Skeletal muscle tissue (tissue), 4 donors: ENCODE data around the gene MZF1. TPM values are rescaled to one million over a fixed set of nuclear protein-coding genes. Genes with fewer than 3 reads are reported as not detected.

Experiments
- H3K27ac ChIP-seq: one replicate; pipeline ENCODE4 v1.7.0; 2013; ENCODE audit warnings: mild to moderate bottlenecking, low read depth, low read length, inconsistent platforms
- H3K27me3 ChIP-seq, 3 donors: one replicate each; pipeline ENCODE4 v1.7.0; 2013; ENCODE audit warnings: low read length in 3 of 3; ENCODE audit not compliant: control insufficient read depth in 3 of 3, insufficient read depth in 3 of 3
- H3K36me3 ChIP-seq, 3 donors: one replicate each; pipeline ENCODE4 v1.7.0; 2013; ENCODE audit warnings: low read length in 3 of 3; ENCODE audit not compliant: control insufficient read depth in 3 of 3, insufficient read depth in 3 of 3
- H3K4me1 ChIP-seq, 3 donors: one replicate each; pipeline ENCODE4 v1.7.0; 2013; ENCODE audit warnings: low read length in 3 of 3, mild to moderate bottlenecking in 3 of 3; ENCODE audit not compliant: control insufficient read depth in 3 of 3, insufficient read depth in 3 of 3
- H3K4me3 ChIP-seq, 3 donors: one replicate each; pipeline ENCODE4 v1.7.0; 2013; ENCODE audit warnings: low read length in 3 of 3
- H3K9ac ChIP-seq, 3 donors: one replicate each; pipeline ENCODE4 v1.7.0; 2013; ENCODE audit warnings: low read length in 3 of 3, mild to moderate bottlenecking in 3 of 3, moderate library complexity in 2 of 3, low read depth in 1 of 3
- H3K9me3 ChIP-seq, 3 donors: one replicate each; pipeline ENCODE4 v1.7.0; 2013; ENCODE audit warnings: low read length in 3 of 3; ENCODE audit not compliant: control insufficient read depth in 3 of 3
- total RNA-seq: library from RNA; depleted of rRNA; stranded (reverse); fragments of >200 nt; gene quantifications from one replicate; pipeline ENCODE4 v1.2.3, GENCODE V29; 2014
- donor health status: Osteomylitis.

MZF1 gene
- total RNA-seq, 1 donor from 2014 or later: 6.8 TPM

- H3K27me3 ChIP-seq: no peaks in the 10 kb centered on the region
- peaks cover 46 to 60% (median 51%) of the 10 kb centered on the region in 3 donors for H3K4me1 ChIP-seq
- H3K27ac ChIP-seq: peak overlapping the region; percentile 97
- H3K9me3 ChIP-seq: no peaks in the 10 kb centered on the region
- peak overlapping the region; percentile 98 to 100 (median 99) for H3K4me3 ChIP-seq
- H3K9ac ChIP-seq: peak overlapping the region; percentile 94 to 99 (median 96)
- H3K36me3 ChIP-seq: peaks cover 35 to 38% (median 36%) of the 10 kb centered on the region in 3 donors
These were observed 17.7 kb downstream of the MZF1 start for GRCh38 chr19:58555369-58555885.

- H3K9me3 ChIP-seq: no peaks in the 10 kb centered on the region
- H3K4me1 ChIP-seq: peaks cover 39 to 53% (median 44%) of the 10 kb centered on the region in 3 donors
- H3K27ac ChIP-seq: peak within 1 kb of the TSS; percentile 97
- H3K36me3 ChIP-seq: peaks cover 42 to 45% (median 42%) of the 10 kb centered on the region in 3 donors
- peak within 1 kb of the TSS; percentile 98 to 100 (median 99) for H3K4me3 ChIP-seq
- no peaks in the 10 kb centered on the region for H3K27me3 ChIP-seq
- H3K9ac ChIP-seq: peak within 1 kb of the TSS; percentile 94 to 99 (median 96)
These were observed 18.4 kb downstream of the MZF1 start, which contains the start of gene CHMP2A for GRCh38 chr19:58554494-58555368. TSS of gene CHMP2A (minus strand) at chr19:58555105. CDS start at chr19:58554212, 893 bp downstream.

- peak overlapping the region; percentile 97 for H3K27ac ChIP-seq
- H3K9ac ChIP-seq: peak overlapping the region; percentile 94 to 99 (median 96)
- H3K9me3 ChIP-seq: no peaks in the 10 kb centered on the region
- peak overlapping the region; percentile 98 to 100 (median 99) for H3K4me3 ChIP-seq
- no peaks in the 10 kb centered on the region for H3K27me3 ChIP-seq
- peaks cover 37 to 46% (median 39%) of the 10 kb centered on the region in 3 donors for H3K4me1 ChIP-seq
- peaks cover 49 to 53% (median 50%) of the 10 kb centered on the region in 3 donors for H3K36me3 ChIP-seq
These were observed 19.2 kb downstream of the MZF1 start for GRCh38 chr19:58553799-58554493.

- H3K27ac ChIP-seq: no peak overlapping the region
- H3K27me3 ChIP-seq: no peaks in the 10 kb centered on the region
- H3K4me1 ChIP-seq: peaks cover 35 to 47% (median 37%) of the 10 kb centered on the region in 3 donors
- no peak overlapping the region for H3K9ac ChIP-seq
- H3K4me3 ChIP-seq: no peak overlapping the region
- H3K9me3 ChIP-seq: no peaks in the 10 kb centered on the region
- H3K36me3 ChIP-seq: peaks cover 62 to 65% (median 62%) of the 10 kb centered on the region in 3 donors
These were observed 20.5 kb downstream of the MZF1 start for GRCh38 chr19:58552655-58553054.

- peaks cover 67 to 70% (median 69%) of the 10 kb centered on the region in 3 donors for H3K36me3 ChIP-seq
- no peaks in the 10 kb centered on the region for H3K27me3 ChIP-seq
- H3K4me3 ChIP-seq: no peak overlapping the region
- H3K27ac ChIP-seq: no peak overlapping the region
- H3K9ac ChIP-seq: no peak overlapping the region
- H3K9me3 ChIP-seq: no peaks in the 10 kb centered on the region
- H3K4me1 ChIP-seq: peaks cover 33 to 47% (median 37%) of the 10 kb centered on the region in 3 donors
These were observed 21.3 kb downstream of the MZF1 start for GRCh38 chr19:58551577-58552471.

- no peaks in the 10 kb centered on the region for H3K27me3 ChIP-seq
- H3K9ac ChIP-seq: no peak overlapping the region
- H3K27ac ChIP-seq: no peak overlapping the region
- peaks cover 63 to 65% (median 64%) of the 10 kb centered on the region in 3 donors for H3K36me3 ChIP-seq
- H3K4me1 ChIP-seq: peaks cover 32 to 47% (median 37%) of the 10 kb centered on the region in 3 donors
- H3K9me3 ChIP-seq: no peaks in the 10 kb centered on the region
- no peak overlapping the region for H3K4me3 ChIP-seq
These were observed 22.0 kb downstream of the MZF1 start for GRCh38 chr19:58551123-58551497.

- H3K36me3 ChIP-seq: peaks cover 62 to 68% (median 67%) of the 10 kb centered on the region in 3 donors
- no peaks in the 10 kb centered on the region for H3K27me3 ChIP-seq
- no peak overlapping the region for H3K27ac ChIP-seq
- H3K9ac ChIP-seq: no peak overlapping the region
- H3K9me3 ChIP-seq: no peaks in the 10 kb centered on the region
- no peak overlapping the region for H3K4me3 ChIP-seq
- H3K4me1 ChIP-seq: peaks cover 34 to 48% (median 39%) of the 10 kb centered on the region in 3 donors
These were observed 22.6 kb downstream of the MZF1 start for GRCh38 chr19:58550362-58551122.

- no peak overlapping the region for H3K27ac ChIP-seq
- H3K36me3 ChIP-seq: peaks cover 63 to 70% (median 69%) of the 10 kb centered on the region in 3 donors
- no peak overlapping the region for H3K4me3 ChIP-seq
- no peak overlapping the region for H3K9ac ChIP-seq
- no peaks in the 10 kb centered on the region for H3K9me3 ChIP-seq
- no peaks in the 10 kb centered on the region for H3K27me3 ChIP-seq
- peaks cover 34 to 49% (median 38%) of the 10 kb centered on the region in 3 donors for H3K4me1 ChIP-seq
These were observed 23.3 kb downstream of the MZF1 start for GRCh38 chr19:58549664-58550361.
